Measurements from ENCODE around the gene SDHAF1.
A peak's percentile ranks its signal among the peaks of the same experiment; 100 is the strongest.
"Not testable (repeated sequence)": the region's sequence is repeated elsewhere in the genome, so short reads cannot be mapped to it uniquely, and the experiment has no call there.

SDHAF1 gene, protein sequence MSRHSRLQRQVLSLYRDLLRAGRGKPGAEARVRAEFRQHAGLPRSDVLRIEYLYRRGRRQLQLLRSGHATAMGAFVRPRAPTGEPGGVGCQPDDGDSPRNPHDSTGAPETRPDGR

DNA sequence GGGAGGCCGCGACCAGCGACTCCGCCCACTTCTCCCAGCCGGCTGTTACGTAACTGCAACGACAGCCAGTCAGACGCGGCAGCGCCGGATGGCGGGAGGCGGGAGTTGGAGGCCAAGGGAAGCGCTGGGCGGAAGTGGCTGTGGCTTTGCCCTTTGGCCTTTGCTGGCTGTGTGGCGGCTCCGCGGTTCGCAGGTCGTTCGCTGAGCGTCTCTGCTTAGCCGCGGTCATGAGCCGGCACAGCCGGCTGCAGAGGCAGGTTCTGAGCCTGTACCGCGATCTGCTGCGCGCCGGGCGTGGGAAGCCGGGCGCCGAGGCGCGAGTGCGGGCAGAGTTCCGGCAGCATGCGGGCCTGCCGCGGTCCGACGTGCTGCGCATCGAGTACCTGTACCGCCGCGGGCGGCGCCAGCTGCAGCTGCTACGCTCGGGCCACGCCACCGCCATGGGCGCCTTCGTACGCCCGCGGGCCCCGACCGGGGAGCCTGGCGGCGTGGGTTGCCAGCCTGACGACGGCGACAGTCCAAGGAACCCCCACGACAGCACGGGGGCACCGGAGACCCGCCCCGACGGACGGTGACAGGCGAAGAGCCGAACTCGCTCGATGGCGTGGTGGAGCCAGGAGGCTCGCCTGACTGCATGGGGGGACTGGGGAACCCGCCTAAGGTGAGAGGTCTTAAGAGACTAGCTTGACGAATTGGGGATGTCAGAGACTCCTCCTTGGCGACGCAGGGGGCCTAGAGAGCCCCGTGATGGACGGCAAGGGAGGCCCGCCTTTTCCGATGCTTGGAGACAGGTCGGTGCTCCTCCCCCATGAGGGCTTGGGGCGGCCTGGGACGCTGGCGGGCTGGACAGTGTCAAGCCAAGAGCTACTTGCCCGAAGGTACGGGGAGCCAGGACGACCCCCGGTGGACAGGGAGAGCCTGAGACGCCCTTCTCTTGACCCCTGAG is at the start of gene SDHAF1:
TSS of gene SDHAF1 (plus strand) at position 141 of the 946 bp plus-strand sequence. CDS start at position 228, 87 bp downstream.
- DNase-seq: peak; percentile 90

DNA sequence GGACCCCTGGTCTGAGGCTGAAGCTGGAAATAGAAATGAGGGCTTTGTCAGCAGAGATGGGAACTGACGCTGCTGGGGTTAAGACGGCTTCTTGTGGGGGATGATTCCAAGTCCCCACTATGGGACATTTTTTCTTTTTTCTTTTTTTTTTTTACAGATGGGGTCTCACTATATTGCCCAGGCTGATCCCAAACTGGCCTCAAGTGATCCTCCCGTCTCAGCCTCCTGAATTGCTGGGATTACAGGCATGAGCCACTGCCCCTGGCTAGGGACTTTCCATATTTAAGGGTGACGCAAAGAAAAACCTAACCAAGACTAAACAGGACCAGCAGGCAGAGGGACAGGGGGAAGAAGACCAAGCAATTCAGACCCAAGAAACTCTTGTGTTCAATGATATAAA is 48.8 kb upstream of the SDHAF1 start:
- DNase-seq: no peak

DNA sequence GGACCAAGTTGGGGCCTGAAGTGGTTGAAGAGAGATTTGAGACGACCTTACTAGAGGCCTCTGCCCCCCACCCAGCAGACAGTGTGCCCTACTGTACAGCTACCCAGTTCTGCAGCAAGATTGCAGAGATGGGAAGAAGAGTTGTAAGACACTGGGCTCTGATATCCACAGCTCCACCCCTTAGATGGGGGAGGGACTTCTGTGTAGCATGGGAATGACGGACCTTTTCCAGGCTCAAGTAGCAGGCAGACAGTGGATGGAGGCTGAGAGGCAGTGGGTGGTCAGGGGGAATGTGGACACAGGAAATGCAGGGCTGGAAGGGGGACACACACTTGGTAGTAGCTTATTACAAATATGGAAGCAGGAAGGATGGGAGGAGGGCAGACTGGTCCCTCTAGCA is 45.9 kb upstream of the SDHAF1 start:
- no peak for DNase-seq

DNA sequence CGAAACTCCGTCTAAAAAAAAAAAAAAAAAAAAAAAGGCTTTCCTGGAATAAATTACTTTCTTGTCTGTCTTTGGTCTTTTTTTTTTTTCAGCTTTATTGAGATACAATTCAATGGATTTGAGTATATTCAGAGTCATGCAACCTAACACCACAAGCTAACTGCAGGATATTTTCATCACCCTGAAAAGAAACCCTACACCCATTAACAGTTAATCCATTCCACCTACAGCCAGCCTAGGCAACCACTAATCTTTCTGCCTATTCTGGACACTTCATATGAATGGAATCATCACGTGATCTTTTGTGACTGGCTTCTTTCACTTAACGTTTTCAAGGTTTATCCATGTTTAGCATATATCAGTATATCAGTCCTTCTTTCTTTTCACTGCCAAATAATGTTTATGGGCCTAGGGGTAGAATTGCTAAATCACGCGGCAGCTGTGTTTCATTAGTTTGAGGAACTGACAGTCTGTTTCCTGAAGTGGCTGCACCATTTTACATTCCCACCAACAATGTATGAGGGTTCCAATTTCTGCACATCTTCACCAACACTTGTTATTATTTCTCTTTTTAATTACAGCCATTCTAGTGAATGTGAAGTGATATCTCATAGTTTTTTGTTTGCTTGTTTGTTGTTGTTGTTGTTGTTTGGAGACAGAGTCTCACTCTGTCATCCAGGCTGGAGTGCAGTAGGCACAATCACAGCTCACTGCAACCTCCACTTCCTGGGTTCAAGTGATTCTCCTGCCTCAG is 38.9 kb upstream of the SDHAF1 start:
- no peak for DNase-seq

DNA sequence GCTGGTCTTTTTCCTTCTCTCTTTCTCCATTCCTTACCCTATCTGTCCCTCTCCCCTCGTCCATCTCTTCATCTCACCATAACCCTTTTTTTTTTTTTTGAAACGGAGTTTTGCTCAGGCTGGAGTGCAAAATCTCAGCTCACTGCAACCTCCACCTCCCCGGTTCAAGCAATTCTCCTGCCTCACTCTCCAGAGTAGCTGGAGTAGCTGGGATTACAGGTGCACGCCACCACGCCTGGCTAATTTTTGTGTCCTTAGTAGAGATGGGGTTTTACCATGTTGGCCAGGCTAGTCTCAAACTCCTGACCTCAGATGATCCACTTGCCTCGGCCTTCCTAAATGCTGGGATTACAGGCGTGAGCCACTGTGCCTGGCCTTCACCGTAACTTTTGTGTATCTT is 37.6 kb upstream of the SDHAF1 start:
- DNase-seq: not testable (repeated sequence)

DNA sequence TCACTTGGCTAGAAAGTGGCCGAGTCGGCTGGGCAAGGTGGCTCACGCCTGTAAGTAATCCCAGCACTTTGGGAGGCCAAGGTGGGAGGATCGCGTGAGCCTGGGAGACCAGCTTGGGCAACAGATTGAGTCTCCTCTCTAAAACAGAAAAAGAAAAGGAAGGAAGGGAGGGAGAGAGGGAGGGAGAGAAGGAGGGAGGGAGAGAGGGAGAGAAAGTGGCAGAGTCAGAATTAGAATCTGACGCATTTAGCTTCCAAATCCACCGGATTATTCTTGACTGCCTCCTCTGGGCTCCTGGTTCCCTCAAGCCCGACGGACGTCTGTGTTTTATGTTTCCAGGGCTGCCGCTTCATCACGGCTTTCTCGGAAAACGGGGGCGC is 36.3 kb upstream of the SDHAF1 start:
- DNase-seq: no peak

DNA sequence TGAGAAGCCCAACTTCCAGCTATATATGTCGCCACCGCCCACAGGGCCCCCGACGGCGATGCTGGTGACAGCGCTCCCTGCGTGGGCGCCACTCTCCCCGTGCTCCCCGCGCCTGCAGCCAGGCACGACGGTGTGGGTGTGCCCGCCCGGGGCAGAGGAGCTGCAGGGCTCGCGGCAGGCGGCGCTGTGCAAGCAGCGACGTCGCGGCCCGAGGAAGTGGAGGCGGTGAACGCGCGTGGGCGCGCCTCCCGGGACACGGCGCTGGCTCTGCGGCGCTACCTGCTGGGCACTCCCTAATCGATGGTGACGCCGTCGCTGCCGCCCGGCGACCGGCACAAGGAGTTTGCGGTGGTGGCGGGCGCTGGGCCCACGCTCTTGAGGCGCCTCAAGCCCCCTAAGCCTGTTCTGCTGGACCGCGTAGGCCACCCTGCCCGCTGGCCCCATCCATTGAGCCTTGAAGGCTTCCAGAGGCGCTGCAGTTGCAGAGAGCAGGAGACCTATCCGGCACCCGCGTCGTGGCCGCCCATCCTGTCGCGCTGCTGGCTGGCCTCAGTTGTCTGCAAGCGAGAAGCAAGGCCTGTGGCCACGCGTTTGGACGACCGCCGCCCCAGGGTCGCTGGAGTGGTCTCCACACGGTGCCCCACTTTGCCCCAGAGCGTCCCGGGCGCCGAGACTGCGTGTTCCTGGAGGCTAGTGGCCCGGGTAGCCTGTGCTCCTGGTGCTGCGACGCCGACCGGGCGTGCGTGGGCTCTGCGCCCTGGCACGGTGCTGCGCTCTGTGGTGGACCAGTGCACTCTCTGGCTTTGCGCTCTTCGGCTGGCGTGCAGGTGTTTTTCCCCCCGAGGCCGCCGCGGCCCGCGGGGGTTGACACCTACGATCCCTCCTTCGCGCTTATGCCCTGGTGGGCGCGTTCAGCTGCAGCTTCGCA is 35.7 kb upstream of the SDHAF1 start:
- no peak for DNase-seq

DNA sequence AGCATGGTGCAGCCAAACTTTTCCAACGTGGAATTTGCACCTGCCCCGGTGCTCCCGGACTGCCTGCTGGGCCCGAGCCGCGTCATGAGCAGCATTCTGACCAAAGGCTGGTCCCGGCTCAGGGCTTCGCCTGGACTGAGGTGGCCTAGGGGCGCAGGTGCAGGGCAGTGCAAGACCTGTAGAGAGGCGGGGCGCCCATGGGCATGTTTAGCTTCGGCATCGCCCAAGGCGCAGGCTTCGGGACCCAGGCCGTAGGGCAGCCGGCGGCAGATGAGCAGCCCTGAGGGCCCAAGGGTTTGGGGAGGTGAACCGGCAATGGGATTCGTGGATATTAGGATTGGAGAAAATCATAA is 35.0 kb upstream of the SDHAF1 start:
- DNase-seq: no peak

DNA sequence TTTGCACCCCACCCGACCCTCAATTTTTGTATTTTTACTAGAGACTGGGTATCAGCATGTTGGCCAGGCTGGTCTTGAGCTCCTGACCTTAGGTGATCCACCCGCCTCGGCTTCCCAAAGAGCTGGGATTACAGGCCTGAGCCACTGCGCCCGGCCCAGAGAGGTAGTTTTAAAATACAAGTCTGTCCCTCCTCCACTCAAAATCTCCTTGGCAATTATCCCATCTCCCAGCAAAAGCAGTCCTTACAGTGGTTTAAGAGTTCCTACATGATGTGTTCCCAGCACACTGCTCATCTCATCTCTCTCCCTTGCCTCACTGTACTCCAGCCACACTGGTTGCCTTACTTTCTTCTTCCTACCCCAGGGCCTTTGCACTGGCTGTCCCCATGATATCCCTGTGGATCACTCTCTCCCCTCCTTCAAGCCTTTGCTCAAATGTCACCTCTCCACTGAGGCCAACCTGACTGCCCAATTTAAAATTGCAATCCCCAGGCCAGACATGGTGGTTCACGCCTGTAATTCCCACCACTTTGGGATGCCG is 34.5 kb upstream of the SDHAF1 start:
- DNase-seq: no peak

DNA sequence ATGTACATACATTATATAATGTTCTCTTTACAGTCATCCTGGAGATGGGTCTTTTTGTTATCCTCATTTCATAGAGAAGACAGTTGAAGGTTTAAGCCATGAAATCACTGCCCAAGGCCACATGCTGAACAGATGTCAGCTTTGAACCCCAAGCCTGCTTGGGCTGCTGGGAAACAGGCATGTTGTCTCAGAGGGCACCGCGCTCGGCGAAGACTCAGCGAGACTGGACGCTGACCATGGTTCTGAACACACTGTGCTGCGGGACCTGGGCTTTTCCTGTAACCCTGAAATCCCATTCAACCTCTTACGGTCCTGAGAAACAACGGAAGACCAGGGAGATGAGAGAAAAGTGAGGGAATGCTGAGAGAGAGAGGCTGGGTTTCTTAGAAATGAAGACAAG is 31.5 kb upstream of the SDHAF1 start:
- no peak for DNase-seq

DNA sequence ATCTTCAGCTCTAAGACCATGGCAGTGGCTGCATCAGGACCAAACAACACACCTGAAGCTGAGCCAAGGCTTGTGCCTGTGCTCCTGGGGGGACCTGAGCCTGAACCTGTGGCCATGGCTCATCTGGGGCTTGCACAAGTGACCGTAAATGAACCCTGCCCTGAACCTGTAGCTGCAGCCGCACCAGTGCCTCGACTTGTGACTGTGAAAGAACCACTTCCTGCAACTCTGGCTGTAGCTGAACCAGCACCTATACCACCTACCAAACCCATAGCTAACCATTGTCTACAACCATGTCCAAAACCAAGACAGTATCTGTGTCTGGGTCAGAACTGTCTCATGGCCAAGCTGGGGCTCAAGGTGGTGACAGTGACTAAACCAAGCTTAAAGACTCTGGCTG is 28.2 kb upstream of the SDHAF1 start:
- DNase-seq: no peak

DNA sequence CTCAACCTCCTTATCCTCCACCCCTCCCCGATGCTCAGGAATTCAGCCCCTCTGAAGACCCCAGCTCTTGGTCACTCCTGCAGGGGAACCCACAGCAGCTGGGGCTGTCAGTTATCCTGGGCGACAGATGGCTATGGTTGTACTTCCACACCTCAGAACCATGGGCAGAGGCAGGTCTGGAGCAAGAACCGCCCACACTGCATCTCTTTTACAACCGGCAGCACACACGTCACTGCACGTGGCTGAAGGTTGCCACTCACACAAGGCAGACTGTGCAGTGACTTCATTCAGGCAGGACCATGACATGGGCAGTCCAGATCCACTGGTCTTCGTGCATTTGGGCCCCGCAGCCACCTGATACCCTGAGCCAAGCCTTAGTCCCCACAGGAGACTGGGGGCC is 21.5 kb upstream of the SDHAF1 start:
- DNase-seq: no peak

DNA sequence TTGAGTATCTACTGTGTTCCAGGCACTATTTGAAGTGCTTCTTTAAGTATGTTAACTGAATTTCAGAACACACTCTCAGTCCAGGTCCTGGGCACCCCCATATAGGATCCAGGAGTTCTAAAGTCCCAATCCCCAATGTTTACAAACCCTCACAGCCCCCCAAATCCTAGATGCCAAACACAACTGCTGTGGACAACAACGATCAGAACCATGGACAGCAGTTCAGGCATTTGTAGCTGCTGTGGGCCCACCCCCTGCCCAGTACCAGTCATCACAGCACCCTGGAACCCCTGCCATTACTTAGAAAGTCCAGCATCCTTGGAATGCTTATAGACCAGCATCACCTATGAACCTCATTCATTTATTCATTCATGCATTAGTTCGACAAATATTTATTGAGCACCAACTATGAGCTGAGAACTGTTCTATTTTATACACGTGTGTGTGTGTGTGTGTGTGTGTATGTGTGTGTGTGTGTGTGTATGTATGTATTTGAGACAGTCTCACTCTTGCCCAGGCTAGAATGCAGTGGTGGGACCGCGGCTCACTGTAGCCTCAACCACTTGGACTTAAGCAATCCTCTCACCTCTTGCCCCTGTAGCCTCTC is 19.3 kb upstream of the SDHAF1 start:
- DNase-seq: no peak

DNA sequence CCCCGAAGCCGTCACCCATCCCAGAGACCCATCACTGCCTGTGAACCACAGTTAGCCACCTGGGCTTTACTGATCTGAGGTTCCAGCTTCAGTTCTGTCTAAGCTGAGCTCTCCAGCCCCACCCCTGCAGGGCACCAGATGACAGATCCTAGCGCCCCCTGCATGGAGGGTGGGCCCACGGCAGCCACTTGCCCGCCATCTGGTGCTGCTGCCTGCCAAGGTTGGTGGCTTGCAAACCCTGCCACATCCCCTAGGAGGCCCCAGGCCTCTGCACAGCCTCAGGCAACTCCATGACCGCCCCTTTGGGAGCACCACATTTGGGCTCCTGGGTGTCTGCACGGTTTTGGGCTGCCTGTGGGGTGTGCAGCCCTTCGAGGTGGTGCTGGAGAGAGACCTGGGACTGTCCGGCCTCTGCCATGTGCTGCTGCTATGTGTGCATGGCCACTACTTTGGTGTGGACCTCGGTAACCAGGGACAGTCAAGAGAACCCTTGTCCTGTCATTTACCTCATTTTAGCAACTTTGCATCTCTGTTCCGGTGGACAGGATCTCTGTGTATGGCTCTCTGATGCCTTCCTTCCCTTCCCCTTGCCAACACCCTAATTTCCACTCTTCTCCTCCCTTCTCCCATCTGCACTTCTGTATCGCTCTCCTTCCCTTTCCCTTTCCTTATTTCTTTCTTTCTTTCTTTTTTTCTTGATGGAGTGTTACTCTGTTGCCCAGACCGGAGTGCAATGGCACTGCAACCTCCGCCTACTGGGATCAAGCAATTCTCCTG is 17.4 kb upstream of the SDHAF1 start:
- no peak for DNase-seq

DNA sequence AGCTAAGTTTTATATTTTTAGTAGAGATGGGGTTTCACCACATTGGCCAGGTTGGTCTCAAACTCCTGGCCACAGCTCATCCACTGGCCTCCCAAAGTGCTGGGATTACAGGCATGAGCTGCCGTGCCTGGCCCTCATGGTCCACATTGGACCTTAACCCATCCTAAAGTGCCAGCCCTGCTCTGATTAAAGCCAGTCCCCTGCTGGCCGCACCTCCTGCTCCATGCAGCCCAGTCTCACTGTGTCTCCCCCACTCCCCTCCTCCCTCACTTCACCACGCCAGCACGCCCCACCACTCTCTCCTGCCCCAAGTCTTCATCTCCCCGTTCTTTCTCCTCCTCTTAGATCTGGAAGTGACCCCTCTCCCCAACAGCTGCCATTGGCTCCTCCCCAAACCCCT is 16.7 kb upstream of the SDHAF1 start:
- no peak for DNase-seq

DNA sequence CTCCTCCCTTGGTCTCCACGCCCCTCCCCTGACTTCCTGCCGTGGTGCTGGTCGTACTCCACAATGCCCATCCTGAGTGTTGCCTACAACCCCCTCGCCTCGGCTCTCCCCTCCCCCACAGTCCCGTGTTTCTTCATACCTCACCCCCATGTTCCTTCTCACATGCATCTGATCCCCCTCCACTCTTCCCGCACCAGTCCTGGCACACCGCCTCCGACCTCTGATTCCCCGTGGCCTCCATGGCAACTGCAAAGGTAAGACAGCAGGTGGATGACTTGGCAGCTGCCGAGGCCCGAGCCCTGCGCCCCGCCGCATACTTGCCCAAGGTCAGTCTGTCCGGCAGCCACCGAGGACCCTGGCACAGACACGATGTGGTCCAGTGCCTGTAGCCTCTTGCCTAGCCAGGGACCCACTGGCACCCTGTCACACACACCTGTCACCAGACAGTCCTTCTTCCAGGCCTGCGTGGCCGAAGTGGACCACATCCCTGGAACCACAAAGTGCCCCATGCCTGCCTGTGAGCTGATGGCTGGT is 16.1 kb upstream of the SDHAF1 start:
- no peak for DNase-seq

DNA sequence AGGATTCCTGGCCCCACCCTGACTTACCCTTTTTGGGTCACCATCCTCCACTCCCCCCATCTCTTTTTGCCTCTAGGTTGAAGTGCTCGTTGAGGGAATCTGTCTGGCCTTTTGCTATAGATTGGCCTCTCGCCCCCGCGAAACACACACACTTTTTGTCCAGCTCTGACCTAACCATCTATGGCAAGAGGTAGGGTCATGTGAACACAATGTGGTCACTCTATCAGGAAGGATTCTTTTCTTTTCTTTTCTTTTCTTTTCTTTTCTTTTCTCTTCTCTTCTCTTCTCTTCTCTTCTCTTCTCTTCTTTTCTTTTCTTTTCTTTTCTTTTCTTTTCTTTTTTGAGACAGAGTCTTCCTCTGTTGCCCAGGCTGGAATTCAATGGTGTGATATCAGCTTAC is 14.0 kb upstream of the SDHAF1 start:
- DNase-seq: not testable (repeated sequence)

DNA sequence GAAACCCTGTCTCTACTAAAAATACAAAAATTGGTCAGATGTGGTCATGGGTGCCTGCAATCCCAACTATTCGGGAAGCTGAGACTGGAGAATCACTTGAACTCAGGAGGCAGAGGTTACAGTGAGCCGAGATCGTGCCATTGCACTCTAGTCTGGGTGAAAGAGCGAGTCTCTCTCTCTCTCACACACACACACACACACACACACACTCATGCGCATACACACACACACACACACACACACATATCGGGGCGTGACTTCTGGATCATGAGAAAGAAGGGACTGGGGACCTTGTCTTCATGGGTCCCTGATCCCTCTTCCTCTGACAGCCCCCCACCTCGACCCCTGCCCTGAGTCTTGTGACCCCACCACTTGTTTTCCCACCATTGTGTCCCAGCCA is 11.8 kb upstream of the SDHAF1 start:
- DNase-seq: no peak

DNA sequence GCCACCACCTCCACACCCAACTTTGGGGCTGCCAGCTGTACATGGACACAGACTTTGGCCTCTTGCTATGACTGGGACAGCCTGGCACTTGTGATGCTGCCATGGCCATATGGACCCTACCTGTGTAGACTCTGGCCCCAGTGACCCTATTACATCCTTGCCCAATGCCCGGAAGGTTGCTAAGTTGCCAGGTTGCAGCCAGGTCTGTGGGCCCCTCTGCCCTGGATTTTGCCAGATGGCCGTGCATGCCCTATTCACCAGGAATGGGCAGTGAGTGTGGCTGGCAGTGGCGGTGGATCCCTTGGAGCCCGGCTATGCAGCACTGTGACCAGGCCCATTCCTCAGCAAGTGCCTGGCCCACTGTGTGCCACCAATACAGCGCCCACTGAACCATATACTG is 8.9 kb upstream of the SDHAF1 start:
- DNase-seq: no peak

DNA sequence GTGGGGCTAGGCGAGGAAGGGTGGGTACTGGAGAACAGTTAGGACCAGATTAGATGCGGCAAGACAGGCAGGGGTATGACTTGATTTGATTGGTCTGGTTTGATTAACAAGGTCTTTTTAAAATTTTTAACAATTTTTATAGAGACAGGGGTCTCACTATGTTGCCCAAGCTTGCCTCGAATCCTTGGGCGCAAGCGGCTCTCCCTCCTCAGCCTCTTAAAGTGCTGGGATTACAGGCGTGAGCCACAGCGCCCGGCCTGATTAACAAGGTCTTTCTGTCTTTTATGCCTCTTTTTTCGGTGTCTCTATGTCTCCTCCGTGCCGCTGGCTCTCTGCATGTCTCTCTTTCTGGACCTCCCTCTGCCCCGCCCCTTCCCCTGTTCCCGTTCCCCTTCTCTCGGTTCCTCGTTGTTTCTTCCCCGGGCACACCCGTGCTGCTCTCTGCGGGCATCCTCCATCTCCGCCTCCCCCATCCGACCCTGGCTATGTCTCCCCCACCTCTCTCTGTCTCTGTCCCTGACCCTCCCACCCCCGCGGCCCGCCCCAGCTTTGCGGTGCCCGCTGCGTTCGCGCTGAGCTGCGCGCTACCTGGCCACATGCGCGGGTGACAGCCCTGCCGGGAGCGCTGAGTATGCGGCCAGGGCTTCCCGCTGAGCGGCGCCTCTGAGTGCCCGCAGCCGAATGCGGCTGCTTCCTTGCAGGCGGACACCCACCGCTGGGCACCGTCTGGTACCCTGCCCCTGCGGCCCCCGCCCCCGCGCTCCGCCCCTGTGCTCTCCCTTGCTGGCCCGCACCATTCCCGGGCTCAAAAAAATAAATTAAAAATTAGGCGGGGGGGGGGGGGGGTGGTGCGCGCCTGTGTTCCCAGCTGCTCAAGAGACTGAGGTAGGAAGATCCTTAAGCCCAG is 8.1 kb upstream of the SDHAF1 start:
- no peak for DNase-seq
